ENCODE results near the gene RNF166. TPM values are rescaled to one million over a fixed set of nuclear protein-coding genes. Genes with fewer than 3 reads are reported as not detected.

The RNF166 gene
- total and polyA plus RNA-seq, 4 experiments from 2014 or later = 90.5 to 137 (median 111) TPM

- H3K27ac Mint-ChIP-seq = peak overlapping the region; percentile 93 to 97 (median 95)
- peaks cover 7 to 26% (median 12%) of the 10 kb centered on the region in 4 donors for H3K4me1 Mint-ChIP-seq
- peak overlapping the region; percentile 89 to 93 (median 91) for H3K4me3 Mint-ChIP-seq
- POLR2A ChIA-PET (ENCODE audit: partially characterized antibody) = interaction anchor here (0.6 to 6.1 kb wide), 9 partner anchors 12 to 129 kb away, joined by 3 to 66 read pairs (median 6); partner anchors contain the start of gene MVD
- Histone ChIP-seq H3K4me3 (ENCODE audit: low read length in 2 of 2) (peak overlapping the region in 1 of 2 donors; percentile 91), H3K36me3 (ENCODE audit: insufficient read depth, low read length) (peaks cover 4% of the 10 kb centered on the region), H3K9me3 (ENCODE audit: control insufficient read depth in 1 of 2, low read length in 2 of 2) (no peaks in the 10 kb centered on the region), H3K27ac (ENCODE audit: low read depth, low read length) (peak overlapping the region; percentile 91), H3K27me3 (ENCODE audit: insufficient read depth, low read length) (no peaks in the 10 kb centered on the region), H3K4me1 (ENCODE audit: insufficient read depth, low read length) (peaks cover 28% of the 10 kb centered on the region)
- peaks cover 4 to 19% of the 10 kb centered on the region in 2 donors for H3K36me3 Mint-ChIP-seq
- intact Hi-C loops (cut with micrococcal nuclease) = loop anchor here (1.0 to 2.0 kb wide), 6 partner anchors 12 to 81 kb away; partner anchors contain the start of genes MVD, SNAI3 and ZC3H18
- CTCF ChIA-PET (ENCODE audit: partially characterized antibody) = no interaction called here
- no peaks in the 10 kb centered on the region for H3K9me3 Mint-ChIP-seq
- peak; percentile 71 to 90 (median 79) for DNase-seq
- no peaks in the 10 kb centered on the region for H3K27me3 Mint-ChIP-seq
These were observed 54.8 kb downstream of the RNF166 start for GRCh38 chr16:88651276-88651988.

DNA sequence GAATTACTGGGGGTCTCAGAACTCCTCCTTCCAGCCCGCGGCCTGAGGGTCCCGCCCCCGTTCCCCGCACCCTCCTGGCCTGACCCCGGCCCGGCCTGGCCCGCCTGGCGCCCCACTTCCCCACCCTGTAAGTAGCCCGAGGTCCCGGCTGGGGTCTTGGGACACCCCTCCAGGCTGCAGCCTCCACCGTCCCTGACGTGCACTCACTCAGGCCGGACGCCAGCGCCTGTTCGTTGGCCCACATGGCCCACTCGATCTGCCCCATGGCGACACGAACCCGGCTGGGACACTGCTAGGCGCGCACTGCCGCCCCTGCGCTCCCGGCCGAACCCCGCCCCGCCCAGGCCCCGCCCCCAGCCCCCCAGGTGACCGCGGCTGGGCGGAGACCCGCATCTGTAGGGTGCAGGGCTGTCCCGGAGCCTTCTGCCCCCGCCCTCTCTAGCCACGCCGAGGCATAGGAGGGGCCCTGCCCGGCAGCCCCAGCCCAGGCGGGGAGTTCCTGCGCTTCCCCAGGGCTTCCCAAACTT, 55.4 kb downstream of the RNF166 start, which contains the start of gene CYBA:
Gene CYBA (minus strand): TSS at position 305 of the 527 bp plus-strand sequence. CDS start 40 bp downstream, at position 265.
- H3K4me3 Mint-ChIP-seq = peak within 1 kb of the TSS; percentile 89 to 93 (median 91)
- peaks cover 28% of the 10 kb centered on the region for H3K4me1 ChIP-seq (ENCODE audit: insufficient read depth, low read length)

DNA sequence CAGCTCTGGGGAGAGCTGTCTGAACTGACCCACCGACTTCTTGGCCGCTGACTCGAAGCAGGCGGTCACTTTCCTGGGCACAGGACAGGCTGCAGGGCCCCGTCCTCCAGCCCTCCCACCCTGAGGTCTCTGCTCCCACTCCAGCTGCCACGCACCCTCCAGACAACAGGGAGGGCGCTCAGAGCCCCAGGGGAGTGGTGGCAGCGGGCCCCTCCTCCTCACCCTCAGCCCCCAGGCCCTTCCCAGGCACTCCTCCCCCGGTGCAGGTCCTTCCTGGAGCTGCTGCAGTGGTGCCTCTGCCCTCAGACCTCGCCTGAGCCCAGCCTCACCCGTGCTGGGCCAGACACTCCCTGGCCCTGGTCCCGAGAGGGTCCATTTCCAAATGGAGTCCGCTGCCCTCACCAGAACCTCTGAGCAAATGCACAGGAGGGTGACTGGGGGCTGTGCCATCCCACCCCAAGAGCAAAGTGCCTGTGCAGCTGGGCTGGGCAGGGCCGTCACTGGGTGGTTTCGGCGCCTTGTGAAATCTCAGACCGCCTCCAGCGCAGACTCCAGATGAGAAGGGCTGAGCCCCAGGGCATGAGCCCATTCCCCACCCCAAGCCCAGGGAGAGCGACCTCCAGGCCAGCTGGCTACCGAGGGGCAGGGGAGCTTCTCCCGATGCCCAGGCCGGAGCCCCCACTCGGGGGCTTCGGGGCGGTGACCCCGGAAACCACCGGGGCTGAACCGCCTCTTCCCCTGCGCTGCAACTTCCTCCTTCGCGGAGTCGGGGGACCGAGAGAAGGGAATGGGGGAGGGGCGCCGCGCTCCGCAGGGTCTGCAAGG, 56.1 kb downstream of the RNF166 start:
- Mint-ChIP-seq H3K27ac (peak overlapping the region; percentile 87 to 96 (median 91)), H3K4me3 (peak overlapping the region; percentile 89 to 93 (median 91)), H3K27me3 (no peaks in the 10 kb centered on the region), H3K4me1 (peaks cover 7 to 26% (median 13%) of the 10 kb centered on the region in 4 donors), H3K9me3 (no peaks in the 10 kb centered on the region), H3K36me3 (peaks cover 7 to 19% of the 10 kb centered on the region in 2 donors)
- peaks cover 4% of the 10 kb centered on the region for H3K36me3 ChIP-seq (ENCODE audit: insufficient read depth, low read length)
- no peaks in the 10 kb centered on the region for H3K27me3 ChIP-seq (ENCODE audit: insufficient read depth, low read length)
- intact Hi-C loops (cut with micrococcal nuclease) = loop anchor here (2.0 kb wide), 1 partner anchor 15 kb away; no protein-coding TSS in a partner anchor
- peak; percentile 42 to 62 (median 49) for DNase-seq
- peak overlapping the region; percentile 91 for H3K27ac ChIP-seq (ENCODE audit: low read depth, low read length)
- no peaks in the 10 kb centered on the region for H3K9me3 ChIP-seq (ENCODE audit: control insufficient read depth in 1 of 2, low read length in 2 of 2)
- peaks cover 28% of the 10 kb centered on the region for H3K4me1 ChIP-seq (ENCODE audit: insufficient read depth, low read length)
- ChIA-PET CTCF (ENCODE audit: partially characterized antibody) (interaction anchor here (0.7 to 1.0 kb wide), 3 partner anchors 17 to 35 kb away, joined by 3 read pairs; no protein-coding TSS in a partner anchor), POLR2A (ENCODE audit: partially characterized antibody) (interaction anchor here (0.7 to 6.1 kb wide), 16 partner anchors 10 to 160 kb away, joined by 3 to 66 read pairs (median 6); partner anchors contain the start of genes IL17C, SNAI3 and ZC3H18)
- H3K4me3 ChIP-seq (ENCODE audit: low read length in 2 of 2) = peak overlapping the region; percentile 76 to 91

More for the DNA sequence above, 55.4 kb downstream of the RNF166 start, which contains the start of gene CYBA:
- ChIA-PET CTCF (ENCODE audit: partially characterized antibody) (interaction anchor here (0.8 to 1.0 kb wide), 2 partner anchors 34 to 35 kb away, joined by 3 read pairs; no protein-coding TSS in a partner anchor), POLR2A (ENCODE audit: partially characterized antibody) (interaction anchor here (0.6 to 6.1 kb wide), 15 partner anchors 11 to 130 kb away, joined by 3 to 66 read pairs (median 5); partner anchors contain the start of genes IL17C and MVD)
- Mint-ChIP-seq H3K27ac (peak within 1 kb of the TSS; percentile 93 to 97 (median 95)), H3K4me1 (peaks cover 7 to 26% (median 12%) of the 10 kb centered on the region in 4 donors), H3K36me3 (peaks cover 4 to 19% of the 10 kb centered on the region in 2 donors), H3K9me3 (no peaks in the 10 kb centered on the region), H3K27me3 (no peaks in the 10 kb centered on the region)
- Histone ChIP-seq H3K27ac (ENCODE audit: low read depth, low read length) (peak within 1 kb of the TSS; percentile 91), H3K36me3 (ENCODE audit: insufficient read depth, low read length) (peaks cover 4% of the 10 kb centered on the region), H3K9me3 (ENCODE audit: control insufficient read depth in 1 of 2, low read length in 2 of 2) (no peaks in the 10 kb centered on the region), H3K4me3 (ENCODE audit: low read length in 2 of 2) (peak within 1 kb of the TSS; percentile 76 to 91), H3K27me3 (ENCODE audit: insufficient read depth, low read length) (no peaks in the 10 kb centered on the region)
- DNase-seq = peak; percentile 81 to 87 (median 84)
- intact Hi-C loops (cut with micrococcal nuclease) = loop anchor here (1.0 to 2.0 kb wide), 6 partner anchors 12 to 81 kb away; partner anchors contain the start of genes MVD, SNAI3 and ZC3H18

DNA sequence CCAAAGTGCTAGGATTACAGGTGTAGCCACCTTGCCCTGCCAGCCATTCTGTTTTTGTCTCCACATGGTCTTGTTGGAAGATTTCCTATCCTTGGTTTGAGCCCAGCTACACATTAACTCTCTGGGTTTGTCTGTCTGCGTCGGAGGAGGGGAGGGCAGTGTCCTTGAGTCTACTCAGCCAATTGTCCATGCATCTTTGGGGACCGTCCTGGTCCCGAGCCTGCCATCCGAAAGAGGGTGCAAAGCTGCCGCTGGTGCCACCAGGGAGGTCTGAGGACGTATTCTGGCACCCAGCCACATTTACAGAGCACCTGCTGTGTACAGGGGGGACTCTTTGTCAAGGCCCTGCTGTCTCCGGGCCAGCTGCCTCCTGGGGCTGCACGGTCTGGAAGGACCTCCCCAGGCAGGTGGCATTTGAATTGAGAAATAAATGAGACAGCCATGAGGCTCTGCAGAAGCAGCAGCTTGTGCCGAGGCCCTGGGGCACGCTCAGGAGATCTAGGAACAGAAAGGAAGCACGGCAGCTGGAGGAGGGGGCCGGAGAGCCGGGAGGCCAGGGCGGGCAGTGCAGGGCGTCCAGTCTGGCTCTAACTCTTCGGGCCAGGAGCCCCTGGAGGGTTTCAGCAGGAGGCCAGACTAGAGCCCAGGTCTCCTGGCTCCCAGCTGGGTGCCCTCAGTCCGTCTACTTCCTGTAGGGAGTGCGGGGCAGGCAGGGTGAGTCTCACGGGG, 56.8 kb downstream of the RNF166 start:
- ChIA-PET POLR2A (ENCODE audit: partially characterized antibody) (interaction anchor here (0.9 to 6.1 kb wide), 14 partner anchors 9 to 161 kb away, joined by 3 to 66 read pairs (median 7); partner anchors contain the start of genes IL17C, SNAI3 and ZC3H18), CTCF (ENCODE audit: partially characterized antibody) (interaction anchor here (0.7 kb wide), 1 partner anchor 16 kb away, joined by 3 read pairs; no protein-coding TSS in a partner anchor)
- Histone ChIP-seq H3K4me3 (ENCODE audit: low read length in 2 of 2) (peak overlapping the region in 1 of 2 donors; percentile 91), H3K9me3 (ENCODE audit: control insufficient read depth in 1 of 2, low read length in 2 of 2) (no peaks in the 10 kb centered on the region), H3K36me3 (ENCODE audit: insufficient read depth, low read length) (peaks cover 4% of the 10 kb centered on the region), H3K27me3 (ENCODE audit: insufficient read depth, low read length) (no peaks in the 10 kb centered on the region), H3K27ac (ENCODE audit: low read depth, low read length) (peak overlapping the region; percentile 91), H3K4me1 (ENCODE audit: insufficient read depth, low read length) (peaks cover 28% of the 10 kb centered on the region)
- H3K36me3 Mint-ChIP-seq = peaks cover 12 to 19% of the 10 kb centered on the region in 2 donors
- intact Hi-C loops (cut with micrococcal nuclease) = no loop called here
- peak overlapping the region; percentile 89 to 93 (median 91) for H3K4me3 Mint-ChIP-seq
- no peak for DNase-seq
- H3K9me3 Mint-ChIP-seq = peaks cover 0 to 2% (median 0%) of the 10 kb centered on the region in 8 donors
- peak overlapping the region; percentile 78 to 96 (median 93) for H3K27ac Mint-ChIP-seq
- no peaks in the 10 kb centered on the region for H3K27me3 Mint-ChIP-seq
- peaks cover 8 to 27% (median 18%) of the 10 kb centered on the region in 4 donors for H3K4me1 Mint-ChIP-seq

- Histone ChIP-seq H3K27me3 (ENCODE audit: insufficient read depth, low read length) (no peaks in the 10 kb centered on the region), H3K36me3 (ENCODE audit: insufficient read depth, low read length) (peaks cover 4% of the 10 kb centered on the region), H3K4me1 (ENCODE audit: insufficient read depth, low read length) (peaks cover 28% of the 10 kb centered on the region), H3K27ac (ENCODE audit: low read depth, low read length) (no peak overlapping the region), H3K9me3 (ENCODE audit: control insufficient read depth in 1 of 2, low read length in 2 of 2) (no peaks in the 10 kb centered on the region), H3K4me3 (ENCODE audit: low read length in 2 of 2) (no peak overlapping the region)
- H3K27me3 Mint-ChIP-seq = no peaks in the 10 kb centered on the region
- peak overlapping the region in 2 of 8 donors; percentile 10 to 17 for H3K4me3 Mint-ChIP-seq
- ChIA-PET CTCF (ENCODE audit: partially characterized antibody) (no interaction called here), POLR2A (ENCODE audit: partially characterized antibody) (interaction anchor here (0.7 to 6.1 kb wide), 6 partner anchors 7 to 77 kb away, joined by 3 to 66 read pairs (median 6); partner anchors contain the start of genes IL17C, MVD and ZC3H18)
- peaks cover 17 to 22% of the 10 kb centered on the region in 2 donors for H3K36me3 Mint-ChIP-seq
- peak overlapping the region in 1 of 7 donors; percentile 57 for H3K27ac Mint-ChIP-seq
- H3K4me1 Mint-ChIP-seq = peaks cover 12 to 30% (median 20%) of the 10 kb centered on the region in 4 donors
- intact Hi-C loops (cut with micrococcal nuclease) = no loop called here
- peaks cover 0 to 2% (median 0%) of the 10 kb centered on the region in 8 donors for H3K9me3 Mint-ChIP-seq
- no peak for DNase-seq
These were observed 58.8 kb downstream of the RNF166 start for GRCh38 chr16:88647178-88648070.

Data from CD4-positive, alpha-beta memory T cell (primary cell).